LHCN-M2 (cell line): ENCODE data around the gene LAMA3. TPM values are rescaled to one million over a fixed set of nuclear protein-coding genes. Genes with fewer than 3 reads are reported as not detected.

Source experiments
- DNase-seq: peaks from one replicate; pipeline ENCODE4 v3.0.0-alpha.2; 2012; ENCODE audit warnings: low read depth
- total RNA-seq: library from RNA; depleted of rRNA; stranded (reverse); fragments of >200 nt; gene quantifications from 2 replicates; pipeline ENCODE4 v1.2.3, GENCODE V29; 2014

Gene LAMA3
- total RNA-seq, 1 experiment from 2014 or later: 4.2 TPM

DNA sequence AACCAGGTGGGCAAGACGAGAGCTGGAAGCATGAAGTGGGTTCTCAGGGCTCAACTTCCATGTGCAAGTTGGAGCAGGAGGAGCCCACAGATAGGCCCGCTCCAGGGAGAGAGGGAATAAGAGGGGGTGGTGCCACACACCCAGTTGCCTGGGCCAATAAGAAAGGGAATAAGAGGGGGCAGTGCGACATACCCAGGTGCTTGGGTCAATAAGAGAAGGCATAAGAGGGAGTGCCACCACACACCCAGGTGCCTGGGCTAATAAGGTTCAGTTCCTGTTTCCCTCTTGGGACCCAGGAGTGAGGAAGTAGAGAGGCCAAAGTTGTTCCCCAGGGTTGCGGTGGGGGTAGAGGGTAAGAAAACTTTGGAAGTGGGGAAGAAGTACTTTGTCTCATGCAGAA, 127.5 kb downstream of the LAMA3 start:
- no peak for DNase-seq

DNA sequence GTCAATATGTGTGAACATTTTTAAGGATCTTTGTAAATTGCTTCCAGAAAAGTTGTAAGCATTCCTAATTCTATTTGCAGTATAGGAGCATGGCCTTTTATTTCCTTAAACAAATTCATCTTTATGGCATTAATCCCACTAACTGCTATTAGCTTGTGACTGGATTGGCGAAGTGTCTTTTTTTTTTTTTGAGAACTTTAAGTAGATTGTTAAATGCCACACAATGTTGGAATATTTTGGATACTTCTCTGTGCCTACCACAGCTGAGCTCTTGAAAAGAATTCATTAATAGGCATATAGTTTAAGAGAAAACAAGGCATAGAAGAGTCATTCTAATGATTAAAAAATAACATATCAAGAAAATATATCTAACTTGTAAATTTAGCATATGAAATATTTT, 129.7 kb downstream of the LAMA3 start:
- no peak for DNase-seq

DNA sequence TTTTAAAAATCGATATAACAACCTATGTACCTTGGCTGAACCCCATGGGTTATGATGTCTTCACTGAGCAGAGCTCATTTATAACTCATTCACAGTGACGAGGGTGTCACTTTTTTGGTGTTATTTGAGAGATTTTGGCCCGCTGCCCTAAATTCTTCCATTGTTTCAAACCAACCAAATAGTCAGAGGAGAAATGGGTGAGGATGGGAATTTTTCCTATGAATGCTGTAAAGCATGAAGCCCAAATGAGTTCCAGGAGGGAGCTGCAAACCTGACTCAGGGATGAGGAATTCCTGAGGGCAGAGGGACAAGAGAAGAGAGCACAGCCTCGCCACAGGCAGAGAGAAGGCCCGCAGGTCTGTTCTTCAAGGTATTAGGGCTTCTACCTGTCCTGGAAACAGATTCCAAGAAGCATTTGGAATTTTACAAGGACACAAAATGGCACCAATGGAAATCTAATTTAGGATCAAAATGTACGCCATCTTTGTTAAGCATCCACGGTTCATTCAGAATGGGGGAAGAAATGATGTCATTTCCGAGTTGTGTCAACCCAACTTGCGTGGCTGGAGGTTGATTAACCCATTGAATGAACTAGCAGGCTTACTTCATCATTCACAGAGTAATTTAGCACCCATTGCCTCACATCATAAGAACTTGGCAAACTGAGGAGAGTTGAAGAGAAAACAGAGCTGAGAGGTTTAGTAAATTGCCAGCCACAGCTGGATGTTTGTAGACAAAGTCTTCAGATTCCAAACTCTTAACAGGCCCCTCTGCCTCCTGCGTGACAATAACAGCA, 133.5 kb downstream of the LAMA3 start:
- DNase-seq: peak; percentile 37

DNA sequence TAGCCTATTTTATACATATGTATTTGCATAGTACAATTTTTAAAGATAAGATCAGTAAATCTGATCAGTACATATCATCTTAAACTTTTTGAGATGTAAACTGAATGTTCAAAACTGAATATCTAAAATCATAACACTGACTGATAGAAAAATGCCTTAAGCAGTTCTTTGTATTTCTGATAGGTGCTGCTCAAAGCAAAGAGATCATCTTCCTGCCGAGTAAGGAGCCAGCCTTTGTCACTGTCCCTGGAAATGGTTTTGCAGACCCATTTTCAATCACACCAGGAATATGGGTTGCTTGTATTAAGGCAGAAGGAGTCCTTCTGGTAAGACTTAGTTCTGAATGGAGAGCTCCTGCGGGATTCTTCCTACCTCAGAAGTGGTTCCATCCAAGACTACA, 135.0 kb downstream of the LAMA3 start:
- DNase-seq: no peak

DNA sequence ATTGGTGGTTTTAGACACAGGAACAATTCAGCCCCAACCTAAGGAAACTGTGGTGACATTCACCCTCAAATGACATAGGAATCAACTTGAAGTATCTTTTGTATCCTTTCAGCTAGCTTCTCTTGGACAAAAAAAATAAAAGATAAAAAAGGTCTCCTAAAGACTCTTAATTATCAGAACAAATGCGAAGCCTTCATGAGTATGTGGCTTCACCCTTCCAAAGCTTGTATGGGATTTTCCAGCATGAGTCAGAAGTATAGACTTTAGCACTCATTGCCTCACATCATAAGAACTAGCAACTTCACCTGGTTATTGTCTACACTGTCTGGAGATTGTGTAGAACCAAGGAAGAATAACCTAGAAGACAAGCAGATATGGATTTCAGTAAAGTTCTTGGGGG, 135.4 kb downstream of the LAMA3 start:
- DNase-seq: no peak

DNA sequence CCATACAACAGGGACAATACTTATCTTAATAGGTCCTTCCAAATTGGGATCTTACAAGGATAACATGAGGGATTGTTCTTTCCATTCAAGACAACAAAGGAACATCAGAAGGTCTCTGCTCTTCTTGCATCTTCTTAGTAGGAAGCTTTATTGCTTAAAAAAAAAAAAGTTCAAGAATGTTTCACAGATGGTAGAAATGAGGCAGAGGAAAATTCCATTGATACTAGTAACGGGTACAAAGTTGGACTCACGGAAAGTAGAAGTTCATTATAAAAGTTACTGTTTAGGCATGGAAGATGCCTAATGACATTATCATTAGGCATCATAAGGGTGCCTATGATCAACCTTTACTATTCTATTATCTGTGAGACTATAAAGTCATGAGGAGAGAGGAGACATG, 136.2 kb downstream of the LAMA3 start:
- no peak for DNase-seq

DNA sequence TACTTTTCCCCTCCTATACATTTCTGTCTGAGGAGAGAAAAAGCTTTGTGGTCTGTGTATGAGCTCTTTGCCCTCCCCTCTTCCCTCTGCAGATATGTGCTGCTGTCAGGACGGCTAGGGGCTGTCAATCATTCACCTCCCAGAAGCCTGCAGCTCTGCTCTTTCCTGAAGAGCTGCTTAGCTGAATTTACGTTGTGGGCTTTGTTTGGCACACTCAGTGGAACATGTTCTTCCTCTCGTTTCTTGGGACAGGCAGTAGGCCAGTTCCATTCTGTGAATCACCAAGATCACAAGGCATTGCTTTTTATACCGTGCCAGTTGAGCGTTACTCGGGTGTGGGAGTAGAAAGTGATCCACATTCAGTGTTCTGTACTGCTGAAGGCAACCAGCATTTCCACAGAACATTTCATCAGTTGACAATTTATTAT, 136.7 kb downstream of the LAMA3 start:
- DNase-seq: peak; percentile 92

DNA sequence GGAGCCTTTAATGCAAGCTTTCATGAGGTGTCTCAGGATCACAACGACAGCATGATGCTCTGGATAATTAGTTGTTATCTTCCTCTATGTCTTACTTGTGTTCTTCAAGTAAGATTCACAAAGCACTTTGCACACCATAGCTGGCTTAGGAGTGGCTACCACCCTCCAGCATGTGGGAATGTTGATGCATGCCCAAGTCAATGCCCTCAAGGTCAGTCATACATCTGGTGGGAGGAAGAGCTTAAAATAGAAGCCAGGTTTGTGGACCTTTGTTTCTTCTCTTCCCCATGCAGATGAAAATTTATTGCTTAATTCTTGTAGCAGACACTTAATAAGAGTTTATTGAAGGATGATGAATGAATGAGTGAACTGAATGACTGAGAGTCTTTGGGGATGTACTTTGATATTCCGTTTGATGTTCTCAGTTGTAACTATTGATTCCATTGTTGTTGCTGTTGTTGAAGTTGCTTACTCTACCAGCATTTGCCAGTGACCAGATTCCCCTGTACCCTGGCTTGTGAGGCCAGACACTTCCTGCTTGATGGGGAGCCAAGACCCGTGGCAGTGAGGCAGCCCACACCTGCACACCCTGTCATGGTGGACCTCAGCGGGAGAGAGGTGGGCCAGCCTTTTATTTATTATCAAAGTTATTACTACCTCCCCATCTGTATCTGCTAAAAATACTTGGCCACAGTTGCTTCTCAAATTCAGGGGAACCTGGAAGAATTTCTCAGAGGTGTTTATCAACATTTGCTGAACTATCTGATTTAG, 137.8 kb downstream of the LAMA3 start:
- DNase-seq: peak; percentile 39

DNA sequence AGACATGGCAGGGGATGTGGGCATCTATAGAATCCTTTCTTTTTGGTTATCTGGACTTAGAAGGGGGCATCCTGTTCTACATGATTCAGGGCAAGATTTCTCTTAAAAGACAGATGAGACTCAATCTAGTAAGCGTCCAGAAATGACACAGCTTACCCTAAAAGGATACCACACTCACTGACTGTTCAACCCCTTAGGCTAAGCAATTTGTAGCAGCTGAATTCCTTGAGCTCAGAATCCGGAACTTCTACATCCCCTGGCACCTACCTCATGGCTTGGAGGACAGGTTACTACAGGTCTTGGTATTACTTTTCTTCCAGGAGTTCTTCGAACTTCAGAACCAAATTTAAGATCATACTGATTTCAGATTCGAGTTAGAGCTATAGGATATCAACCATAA, 138.4 kb downstream of the LAMA3 start:
- no peak for DNase-seq

DNA sequence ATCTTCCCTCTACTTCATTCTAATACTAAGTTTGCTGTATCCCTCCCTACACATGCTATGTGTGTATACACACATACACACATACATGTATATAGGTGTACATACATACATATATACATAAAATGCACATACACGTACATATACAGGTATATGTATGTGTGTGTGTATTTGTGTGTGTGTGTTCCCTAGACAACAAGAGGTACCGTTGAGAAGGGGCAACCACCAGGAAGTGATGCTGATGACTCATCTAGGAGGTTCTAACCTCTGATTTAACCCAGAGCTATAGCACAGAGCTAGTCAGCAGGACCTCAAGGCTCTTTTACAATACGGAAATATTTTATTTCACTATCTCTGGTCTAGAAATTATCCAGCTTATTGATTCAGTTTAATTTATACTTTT, 139.2 kb downstream of the LAMA3 start:
- peak; percentile 84 for DNase-seq

DNA sequence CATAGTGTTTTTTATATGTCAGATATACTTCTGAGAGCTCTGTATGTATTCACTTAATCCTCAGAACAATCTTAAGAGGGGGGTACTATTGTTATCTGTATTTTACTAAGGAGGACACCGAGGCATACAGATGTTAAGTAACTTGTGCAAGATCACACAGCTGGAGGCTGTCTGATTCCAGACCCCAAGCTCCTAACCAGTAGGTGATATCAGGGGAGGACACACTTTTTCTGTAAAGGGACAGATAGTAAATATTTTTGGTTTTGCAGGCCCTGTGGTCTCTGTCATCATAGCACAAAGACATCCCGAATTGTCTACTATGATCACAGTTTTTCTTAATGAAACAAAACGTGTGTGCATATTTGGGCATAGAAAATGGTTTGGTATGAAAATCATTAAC, 143.7 kb downstream of the LAMA3 start:
- DNase-seq: no peak

DNA sequence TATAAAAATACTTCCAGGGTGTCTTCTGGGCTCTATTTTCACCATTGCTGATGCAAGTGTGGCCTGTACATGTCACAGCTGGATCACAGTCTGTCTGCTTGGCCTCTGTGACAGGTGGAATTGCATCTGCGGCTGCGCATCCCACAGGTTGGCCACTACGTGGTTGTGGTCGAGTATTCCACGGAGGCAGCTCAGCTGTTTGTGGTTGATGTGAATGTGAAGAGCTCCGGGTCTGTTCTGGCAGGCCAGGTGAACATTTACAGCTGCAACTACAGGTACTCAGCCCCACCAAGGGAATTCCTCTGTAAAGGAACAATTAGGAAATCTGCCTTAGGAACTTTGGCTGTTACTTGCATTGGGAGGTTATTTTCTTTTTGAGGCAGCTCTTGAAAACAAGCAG, 144.5 kb downstream of the LAMA3 start:
- no peak for DNase-seq

DNA sequence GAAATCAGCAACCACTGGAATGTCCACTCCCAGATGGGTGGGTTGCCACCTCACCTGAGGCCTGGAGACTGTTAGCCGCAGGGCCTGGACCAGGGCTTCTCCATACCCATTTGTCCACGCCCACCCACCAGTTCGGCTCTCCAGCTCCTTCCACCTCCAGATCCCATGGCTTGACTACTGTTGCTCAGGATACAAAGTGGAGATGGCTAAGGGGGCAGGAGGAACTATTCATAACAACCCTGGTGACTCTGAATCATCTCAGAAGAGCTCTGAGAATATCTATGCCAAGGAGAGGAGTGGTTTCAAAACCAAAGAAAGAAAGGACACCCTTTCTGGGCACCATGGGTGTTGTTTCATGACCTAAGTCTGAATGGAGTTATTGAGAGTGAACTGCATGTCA, 145.8 kb downstream of the LAMA3 start:
- DNase-seq: peak; percentile 26

DNA sequence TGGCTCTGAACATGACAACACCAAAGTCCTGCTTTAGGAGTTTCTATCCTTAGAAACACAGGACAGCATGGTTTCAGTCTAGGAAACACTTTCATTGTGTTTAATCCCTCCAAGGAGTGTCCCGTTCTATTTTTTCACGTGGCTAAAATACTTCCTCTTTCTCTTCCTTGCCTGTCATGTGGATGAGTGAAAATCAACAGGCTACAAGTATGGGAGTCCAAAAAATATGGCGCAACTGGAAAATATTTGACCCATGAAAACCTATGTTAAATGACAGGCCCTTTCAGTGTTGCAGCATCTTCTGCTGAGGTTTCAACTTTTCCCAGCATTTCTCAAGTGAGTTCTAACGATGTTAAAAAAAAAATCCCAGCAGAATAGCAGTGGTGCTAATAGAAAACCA, 146.3 kb downstream of the LAMA3 start:
- peak; percentile 20 for DNase-seq

DNA sequence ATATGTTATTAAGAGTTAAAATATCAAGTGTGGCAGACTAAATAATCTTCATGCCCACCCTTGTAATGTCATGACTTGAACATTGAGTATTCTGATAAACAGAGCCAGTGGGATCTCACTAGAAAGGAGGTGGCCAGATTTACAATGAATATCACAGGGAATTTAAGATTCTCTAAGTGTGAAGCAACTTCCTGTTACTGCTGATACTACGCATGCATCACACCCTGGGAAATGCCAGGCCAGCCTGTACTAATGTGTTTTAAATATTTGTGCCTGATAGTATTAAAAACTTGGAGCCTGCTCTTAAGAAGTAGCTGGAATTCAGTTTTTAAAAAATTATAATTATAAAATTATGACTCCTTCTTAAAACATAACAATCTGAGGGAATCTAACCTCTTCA, 148.3 kb downstream of the LAMA3 start:
- DNase-seq: peak; percentile 69

DNA sequence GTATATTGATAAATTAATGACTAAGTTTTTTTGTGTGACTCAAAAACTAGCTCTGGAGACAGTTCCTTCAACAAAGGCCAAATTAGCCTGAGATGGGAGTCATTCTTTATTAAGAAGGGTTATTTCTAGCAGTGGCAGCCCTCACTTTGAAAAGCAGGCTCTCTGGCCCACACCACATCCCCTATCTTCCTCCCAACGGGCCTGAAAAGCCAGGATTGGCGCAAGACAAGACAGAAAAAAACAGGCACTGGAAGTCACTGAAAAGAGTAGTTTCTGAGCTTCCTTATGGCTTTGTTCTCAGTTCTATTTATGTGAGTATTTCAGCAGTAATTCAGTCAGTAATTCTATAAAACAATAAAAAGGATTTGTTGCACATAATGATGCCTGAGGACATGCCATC, 149.0 kb downstream of the LAMA3 start:
- DNase-seq: peak; percentile 40

DNA sequence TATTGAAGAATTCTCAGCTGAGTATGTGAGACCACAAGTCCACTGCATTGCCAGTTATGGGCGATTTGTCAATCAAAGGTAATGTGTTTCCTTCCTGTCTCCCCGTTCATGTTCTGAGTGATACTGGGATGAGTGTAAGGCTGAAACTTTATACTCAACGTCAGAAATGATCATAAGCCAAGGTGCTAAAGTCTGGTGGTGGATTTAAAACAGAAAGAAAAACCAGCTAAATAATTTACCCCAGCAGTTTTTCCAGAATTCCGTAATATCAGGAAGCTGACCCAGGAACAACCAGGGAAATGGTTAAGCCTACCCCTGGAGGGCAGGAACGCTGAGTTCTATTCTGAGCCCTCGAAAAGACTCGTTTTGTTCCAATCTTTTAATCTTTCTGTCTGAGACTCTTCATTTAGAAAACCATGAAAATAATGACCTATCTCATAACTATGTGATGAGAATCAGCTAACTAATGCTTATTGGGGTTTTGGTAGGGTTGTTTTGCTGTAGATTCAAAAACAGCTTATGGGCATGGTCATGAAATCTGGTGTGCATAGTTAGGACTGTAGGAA, 149.6 kb downstream of the LAMA3 start:
- DNase-seq: peak; percentile 71

DNA sequence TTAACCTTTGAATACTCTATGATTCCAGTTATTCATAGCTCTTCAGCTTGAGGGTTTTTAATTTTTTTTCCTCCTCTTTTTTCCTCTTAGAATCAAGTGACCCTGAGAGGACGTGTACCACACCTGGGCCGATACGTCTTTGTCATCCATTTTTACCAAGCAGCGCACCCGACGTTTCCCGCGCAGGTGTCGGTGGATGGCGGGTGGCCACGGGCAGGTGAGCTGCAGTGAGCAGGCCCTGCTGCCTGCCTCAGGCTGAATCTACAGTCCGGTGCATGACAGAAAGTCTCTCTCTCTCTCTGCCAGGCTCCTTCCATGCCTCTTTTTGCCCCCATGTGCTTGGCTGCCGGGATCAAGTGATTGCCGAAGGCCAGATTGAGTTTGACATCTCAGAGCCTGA, 153.1 kb downstream of the LAMA3 start:
- DNase-seq: no peak

DNA sequence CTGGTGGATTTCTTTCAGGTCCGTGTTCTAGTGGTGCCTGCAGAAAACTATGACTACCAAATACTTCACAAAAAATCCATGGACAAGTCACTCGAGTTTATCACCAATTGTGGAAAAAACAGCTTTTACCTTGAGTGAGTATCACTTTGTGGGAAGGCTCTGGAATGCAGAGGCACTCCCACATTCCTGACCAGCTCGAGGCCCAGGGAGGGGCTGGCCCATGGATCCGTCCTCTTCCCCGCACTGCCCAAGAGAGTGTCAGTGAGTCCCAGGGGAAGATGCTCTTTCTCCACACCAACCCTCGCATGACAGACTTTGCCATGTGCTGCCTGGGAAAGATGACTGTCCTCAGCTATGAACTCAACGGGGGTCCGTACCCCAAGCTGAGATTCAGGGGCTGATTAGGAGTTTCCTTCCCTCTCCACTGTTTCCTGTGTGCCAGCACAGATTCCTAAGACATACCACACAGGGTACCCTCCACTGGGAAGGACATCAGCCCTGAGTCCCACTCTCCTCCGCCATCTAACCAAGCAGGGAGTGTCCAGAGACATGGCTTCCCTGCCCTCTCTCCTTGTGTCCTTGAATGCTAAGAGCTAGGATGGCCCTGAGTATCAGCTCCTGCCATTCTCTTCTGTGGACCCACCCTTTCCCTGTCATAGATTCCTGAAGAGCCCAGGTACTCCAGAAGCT, 155.9 kb downstream of the LAMA3 start:
- DNase-seq: peak; percentile 76

DNA sequence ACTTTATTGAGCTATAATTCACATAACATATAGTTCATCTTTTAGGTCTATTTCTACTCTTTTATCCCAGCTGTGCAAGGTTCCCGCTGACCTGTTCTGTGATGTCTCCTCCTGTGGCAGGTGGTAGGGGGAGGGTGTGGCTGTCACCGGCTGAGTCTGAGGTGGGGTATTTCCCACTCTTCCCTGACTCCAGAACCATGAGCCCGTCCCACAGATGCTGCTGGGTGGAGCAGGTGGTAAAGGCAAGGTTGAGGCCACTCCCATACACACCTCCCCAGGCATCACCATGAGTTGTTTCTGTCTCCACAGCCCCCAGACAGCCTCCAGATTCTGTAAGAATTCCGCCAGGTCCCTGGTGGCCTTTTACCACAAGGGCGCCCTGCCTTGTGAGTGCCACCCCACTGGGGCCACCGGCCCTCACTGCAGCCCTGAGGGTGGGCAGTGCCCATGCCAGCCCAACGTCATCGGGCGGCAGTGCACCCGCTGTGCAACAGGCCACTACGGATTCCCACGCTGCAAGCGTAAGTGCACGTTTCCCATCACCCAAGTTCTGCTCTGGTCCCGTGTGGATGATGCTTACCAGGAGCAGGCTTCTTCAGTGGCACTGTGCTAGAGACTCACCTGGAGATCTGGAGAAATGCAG, 156.9 kb downstream of the LAMA3 start:
- DNase-seq: no peak

DNA sequence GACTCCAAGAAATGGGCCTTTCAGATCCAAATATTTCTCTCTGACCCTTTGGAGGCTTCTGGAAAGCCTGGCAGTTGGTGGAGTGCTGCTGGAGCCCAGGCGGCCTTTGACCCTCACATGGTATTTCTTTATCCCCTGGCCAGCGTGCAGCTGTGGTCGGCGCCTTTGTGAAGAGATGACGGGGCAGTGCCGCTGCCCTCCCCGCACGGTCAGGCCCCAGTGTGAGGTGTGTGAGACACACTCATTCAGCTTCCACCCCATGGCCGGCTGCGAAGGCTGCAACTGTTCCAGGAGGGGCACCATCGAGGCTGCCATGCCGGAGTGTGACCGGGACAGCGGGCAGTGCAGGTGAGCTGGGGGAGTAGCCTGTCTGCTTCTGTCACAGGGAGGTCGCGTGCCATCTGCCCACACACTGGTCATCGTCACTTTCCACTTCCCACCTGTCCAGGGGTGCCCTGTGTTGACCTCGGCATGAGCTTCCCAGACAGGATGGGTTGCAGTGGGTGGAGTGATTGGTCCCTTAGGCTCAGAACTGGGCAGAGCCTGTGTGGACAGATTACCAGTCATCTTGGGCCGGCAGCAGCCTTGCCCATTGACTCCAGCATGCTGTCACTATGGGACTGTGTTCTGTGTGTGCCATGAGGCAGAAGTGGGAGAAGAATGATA, 158.2 kb downstream of the LAMA3 start:
- DNase-seq: no peak
